G401.6 (cell line): ENCODE measurements around the gene KDM4C.

Source experiments
- FAIRE-seq: peaks from 2 replicates; lab custom pipeline; 2012; peaks lifted over from hg19 to GRCh38; lab: Jason Lieb, UNC

KDM4C gene

GRCh38 chr9:7216004-7216841 is 458.4 kb downstream of the KDM4C start:
- no peak for FAIRE-seq

- FAIRE-seq = no peak
Measured at GRCh38 chr9:7223981-7224380, 466.2 kb downstream of the KDM4C start.
